ENCODE measurements around the gene PLXNA2. TPM values are rescaled to one million over a fixed set of nuclear protein-coding genes. Genes with fewer than 3 reads are reported as not detected.

PLXNA2 gene
- total and polyA plus RNA-seq, 9 donors, result 17.8 to 43.3 (median 35.1) TPM

- no peaks in the 10 kb centered on the region for H3K27me3 ChIP-seq (ENCODE audit: control insufficient read depth, insufficient read depth, low read length)
- no peaks in the 10 kb centered on the region for H3K9me3 ChIP-seq (replicated peaks; ENCODE audit: control insufficient read depth, low read depth, low read length)
- H3K36me3 ChIP-seq (ENCODE audit: control insufficient read depth, insufficient read depth, low read length), result peaks cover 91% of the 10 kb centered on the region
- no peak overlapping the region for H3K27ac ChIP-seq (ENCODE audit: low read length)
- WGBS (ENCODE audit: insufficient coverage), result 86% methylated on average over 8 of the region's 9 CpGs
- no peak for DNase-seq
- H3K4me3 ChIP-seq (ENCODE audit: low read length), result no peak overlapping the region
- peaks cover 39% of the 10 kb centered on the region for H3K4me1 ChIP-seq (ENCODE audit: control insufficient read depth, insufficient read depth, low read length)
These were observed 202.7 kb downstream of the PLXNA2 start for GRCh38 chr1:208041505-208041904.

DNA sequence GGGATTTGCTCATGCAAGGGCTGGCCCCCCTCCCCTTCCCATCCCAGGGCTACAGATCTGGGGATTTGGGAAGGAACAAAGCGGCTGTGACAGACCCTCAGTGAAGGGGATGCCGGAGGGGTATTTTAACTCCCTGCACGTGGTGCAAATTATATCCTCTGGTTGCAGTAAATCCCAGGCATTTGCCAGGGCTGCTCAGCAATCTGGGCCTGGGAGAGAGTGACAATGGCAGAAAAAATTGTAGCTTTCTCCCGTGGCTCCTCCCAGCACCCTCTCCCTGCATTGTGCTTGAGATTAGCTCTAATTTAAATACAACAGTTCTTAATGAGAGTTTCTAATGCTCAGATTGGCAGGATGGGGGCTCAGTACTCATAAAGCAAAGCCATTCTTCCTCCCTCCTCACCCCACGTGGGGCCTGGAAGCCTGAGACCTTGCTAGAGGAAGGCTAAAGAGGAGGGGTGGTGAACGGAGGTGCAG lies 203.3 kb downstream of the PLXNA2 start:
- Histone ChIP-seq H3K9me3 (replicated peaks; ENCODE audit: control insufficient read depth, low read depth, low read length) (no peaks in the 10 kb centered on the region), H3K36me3 (ENCODE audit: control insufficient read depth, insufficient read depth, low read length) (peaks cover 88% of the 10 kb centered on the region), H3K27ac (ENCODE audit: low read length) (no peak overlapping the region), H3K4me3 (ENCODE audit: low read length) (no peak overlapping the region), H3K27me3 (ENCODE audit: control insufficient read depth, insufficient read depth, low read length) (no peaks in the 10 kb centered on the region), H3K4me1 (ENCODE audit: control insufficient read depth, insufficient read depth, low read length) (peaks cover 38% of the 10 kb centered on the region)
- 57% methylated on average over 1 of the region's 6 CpGs for WGBS (ENCODE audit: insufficient coverage)
- no peak for DNase-seq

- Histone ChIP-seq H3K4me1 (ENCODE audit: control insufficient read depth, insufficient read depth, low read length) (peaks cover 33% of the 10 kb centered on the region), H3K27me3 (ENCODE audit: control insufficient read depth, insufficient read depth, low read length) (no peaks in the 10 kb centered on the region), H3K36me3 (ENCODE audit: control insufficient read depth, insufficient read depth, low read length) (peaks cover 83% of the 10 kb centered on the region), H3K4me3 (ENCODE audit: low read length) (no peak overlapping the region), H3K9me3 (replicated peaks; ENCODE audit: control insufficient read depth, low read depth, low read length) (no peaks in the 10 kb centered on the region), H3K27ac (ENCODE audit: low read length) (no peak overlapping the region)
- no peak for DNase-seq
- WGBS (ENCODE audit: insufficient coverage), result 87% methylated on average over 17 of the region's 22 CpGs
These were observed 204.4 kb downstream of the PLXNA2 start for GRCh38 chr1:208039536-208040332.

- H3K9me3 ChIP-seq (replicated peaks; ENCODE audit: control insufficient read depth, low read depth, low read length), result no peaks in the 10 kb centered on the region
- H3K4me1 ChIP-seq (ENCODE audit: control insufficient read depth, insufficient read depth, low read length), result peaks cover 38% of the 10 kb centered on the region
- peaks cover 81% of the 10 kb centered on the region for H3K36me3 ChIP-seq (ENCODE audit: control insufficient read depth, insufficient read depth, low read length)
- no peaks in the 10 kb centered on the region for H3K27me3 ChIP-seq (ENCODE audit: control insufficient read depth, insufficient read depth, low read length)
- 86% methylated on average over 10 of the region's 14 CpGs for WGBS (ENCODE audit: insufficient coverage)
- H3K4me3 ChIP-seq (ENCODE audit: low read length), result no peak overlapping the region
- H3K27ac ChIP-seq (ENCODE audit: low read length), result no peak overlapping the region
- DNase-seq, result no peak
These were observed 205.9 kb downstream of the PLXNA2 start for GRCh38 chr1:208038303-208038702.

DNA sequence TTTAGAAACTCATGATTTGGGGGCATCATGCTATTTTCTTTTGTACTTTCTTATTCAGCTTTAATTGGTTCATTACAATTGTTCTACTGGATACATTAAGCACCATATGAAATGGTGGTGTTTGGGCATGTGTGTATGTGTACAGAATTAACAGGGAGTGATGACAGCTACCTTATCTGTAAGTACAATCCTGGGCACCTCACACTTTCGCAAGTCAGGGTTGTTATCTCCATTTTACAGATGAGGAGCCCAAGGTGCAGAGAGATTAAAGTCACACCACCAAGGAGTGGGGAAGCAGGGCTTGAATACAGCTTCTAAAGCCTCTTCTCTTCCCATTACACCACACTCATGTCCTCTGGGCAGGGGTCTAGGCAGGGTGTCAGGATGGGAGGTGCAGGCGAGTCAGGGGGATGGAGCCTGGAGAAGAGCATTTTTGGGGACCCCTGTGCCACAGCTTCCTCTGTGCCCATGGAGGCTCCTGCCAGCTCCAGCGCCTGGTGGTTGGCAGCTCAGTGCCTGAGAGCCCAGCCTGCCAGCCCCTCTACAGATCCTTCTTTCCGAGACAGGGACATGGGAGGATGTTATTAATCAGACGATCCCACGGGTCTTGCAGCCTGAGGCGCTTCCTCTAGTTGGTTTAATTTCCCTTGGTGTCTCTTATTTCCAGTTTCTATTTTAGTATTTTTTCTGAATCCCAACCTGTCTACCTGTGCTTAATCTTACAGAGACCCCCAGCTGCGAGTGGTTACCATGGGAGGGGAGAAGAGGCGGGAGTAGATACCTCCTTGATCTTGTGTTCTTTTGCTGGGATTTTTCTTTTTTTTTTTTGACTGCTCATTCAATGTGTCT lies 207.0 kb downstream of the PLXNA2 start:
- whole genome bisulfite sequencing (ENCODE audit: insufficient coverage), result 86% methylated on average over 1 of the region's 9 CpGs
- Histone ChIP-seq H3K27ac (ENCODE audit: low read length) (no peak overlapping the region), H3K4me3 (ENCODE audit: low read length) (no peak overlapping the region), H3K9me3 (replicated peaks; ENCODE audit: control insufficient read depth, low read depth, low read length) (no peaks in the 10 kb centered on the region), H3K4me1 (ENCODE audit: control insufficient read depth, insufficient read depth, low read length) (peaks cover 43% of the 10 kb centered on the region), H3K36me3 (ENCODE audit: control insufficient read depth, insufficient read depth, low read length) (peaks cover 81% of the 10 kb centered on the region), H3K27me3 (ENCODE audit: control insufficient read depth, insufficient read depth, low read length) (no peaks in the 10 kb centered on the region)
- no peak for DNase-seq

DNA sequence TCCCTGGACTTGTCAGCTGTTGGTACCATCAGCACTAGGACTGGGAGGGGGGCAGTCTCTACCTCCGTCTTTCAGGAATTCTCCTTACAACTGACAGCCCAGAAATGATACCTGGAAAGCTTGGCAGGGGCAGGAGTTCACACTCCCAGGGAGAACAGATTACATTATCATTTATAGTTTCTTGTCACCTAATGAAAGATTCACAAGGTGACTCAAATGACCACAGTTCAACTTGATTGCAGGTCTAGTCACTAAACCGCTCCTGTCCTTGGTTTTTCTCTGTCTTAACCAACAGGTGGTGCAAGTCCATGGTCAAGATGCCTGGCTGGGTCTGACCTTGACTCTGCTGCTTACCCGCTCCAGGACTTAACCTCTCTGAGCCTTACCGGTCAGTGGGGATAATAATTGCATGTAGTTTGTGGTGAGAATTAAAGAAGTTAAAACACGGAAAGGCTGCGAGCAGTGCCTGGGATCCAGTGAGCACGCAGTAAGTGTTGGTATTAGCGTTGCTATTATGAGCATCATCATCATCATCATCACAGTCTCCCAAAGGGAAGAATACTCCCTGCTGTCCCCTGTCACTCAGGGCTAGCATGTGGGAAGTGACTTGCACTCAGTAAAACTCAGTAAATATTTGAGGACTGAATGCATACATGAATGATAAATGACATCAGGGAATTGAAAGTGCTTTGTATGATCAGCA lies 207.9 kb downstream of the PLXNA2 start:
- H3K27ac ChIP-seq (ENCODE audit: low read length), result no peak overlapping the region

GRCh38 chr1:208034135-208034534 lies 210.0 kb downstream of the PLXNA2 start:
- Histone ChIP-seq H3K27ac (ENCODE audit: low read length) (peak overlapping the region; percentile 42), H3K36me3 (ENCODE audit: control insufficient read depth, insufficient read depth, low read length) (peaks cover 56% of the 10 kb centered on the region), H3K9me3 (replicated peaks; ENCODE audit: control insufficient read depth, low read depth, low read length) (no peaks in the 10 kb centered on the region), H3K27me3 (ENCODE audit: control insufficient read depth, insufficient read depth, low read length) (no peaks in the 10 kb centered on the region), H3K4me1 (ENCODE audit: control insufficient read depth, insufficient read depth, low read length) (peaks cover 58% of the 10 kb centered on the region), H3K4me3 (ENCODE audit: low read length) (no peak overlapping the region)
- no peak for DNase-seq
- WGBS (ENCODE audit: insufficient coverage), result 76% methylated on average over 8 of the region's 8 CpGs

More for the DNA sequence above, 207.9 kb downstream of the PLXNA2 start:
- no peak for DNase-seq
- Histone ChIP-seq H3K9me3 (replicated peaks; ENCODE audit: control insufficient read depth, low read depth, low read length) (no peaks in the 10 kb centered on the region), H3K36me3 (ENCODE audit: control insufficient read depth, insufficient read depth, low read length) (peaks cover 76% of the 10 kb centered on the region), H3K4me3 (ENCODE audit: low read length) (no peak overlapping the region), H3K4me1 (ENCODE audit: control insufficient read depth, insufficient read depth, low read length) (peaks cover 44% of the 10 kb centered on the region), H3K27me3 (ENCODE audit: control insufficient read depth, insufficient read depth, low read length) (no peaks in the 10 kb centered on the region)
- 43% methylated on average over 1 of the region's 8 CpGs for WGBS (ENCODE audit: insufficient coverage)

GRCh38 chr1:208033236-208033635 lies 210.9 kb downstream of the PLXNA2 start:
- peaks cover 67% of the 10 kb centered on the region for H3K4me1 ChIP-seq (ENCODE audit: control insufficient read depth, insufficient read depth, low read length)
- H3K36me3 ChIP-seq (ENCODE audit: control insufficient read depth, insufficient read depth, low read length), result peaks cover 55% of the 10 kb centered on the region
- no peak for DNase-seq

DNA sequence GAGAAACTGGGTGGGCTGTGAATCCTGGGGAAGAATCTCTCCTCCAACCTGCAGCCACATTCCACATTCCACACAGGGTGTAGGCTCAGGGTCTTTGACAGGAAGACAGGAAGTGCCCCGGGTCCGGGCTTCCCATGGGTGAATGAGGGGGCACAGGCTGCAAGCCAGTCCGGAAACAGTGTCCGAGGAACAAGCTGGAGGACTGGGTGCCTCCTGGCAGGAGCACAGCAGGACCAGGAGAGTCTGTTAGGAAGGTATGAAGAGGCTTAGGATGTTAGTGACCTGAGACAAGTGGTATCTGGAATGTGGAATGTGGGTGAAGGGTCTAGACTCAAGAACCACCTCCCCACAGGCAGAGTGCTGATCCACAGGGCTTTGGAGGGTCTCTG lies 212.3 kb downstream of the PLXNA2 start:
- no peak for DNase-seq
- Histone ChIP-seq H3K27me3 (ENCODE audit: control insufficient read depth, insufficient read depth, low read length) (no peaks in the 10 kb centered on the region), H3K4me1 (ENCODE audit: control insufficient read depth, insufficient read depth, low read length) (peaks cover 75% of the 10 kb centered on the region), H3K27ac (ENCODE audit: low read length) (peak overlapping the region; percentile 67), H3K4me3 (ENCODE audit: low read length) (no peak overlapping the region), H3K36me3 (ENCODE audit: control insufficient read depth, insufficient read depth, low read length) (peaks cover 51% of the 10 kb centered on the region), H3K9me3 (replicated peaks; ENCODE audit: control insufficient read depth, low read depth, low read length) (no peaks in the 10 kb centered on the region)
- 70% methylated on average over 4 of the region's 4 CpGs for WGBS (ENCODE audit: insufficient coverage)

More at GRCh38 chr1:208033236-208033635, 210.9 kb downstream of the PLXNA2 start:
- Histone ChIP-seq H3K9me3 (replicated peaks; ENCODE audit: control insufficient read depth, low read depth, low read length) (no peaks in the 10 kb centered on the region), H3K4me3 (ENCODE audit: low read length) (no peak overlapping the region), H3K27ac (ENCODE audit: low read length) (no peak overlapping the region), H3K27me3 (ENCODE audit: control insufficient read depth, insufficient read depth, low read length) (no peaks in the 10 kb centered on the region)
- 82% methylated on average over 2 of the region's 10 CpGs for WGBS (ENCODE audit: insufficient coverage)

All from muscle of leg (tissue), 11 donors.